SW480 (cell line): ENCODE data around the gene CD209.
"Not testable (repeated sequence)": the region's sequence is repeated elsewhere in the genome, so short reads cannot be mapped to it uniquely, and the experiment has no call there.

Experiments
- DNase-seq: peaks from one replicate; pipeline ENCODE4 v3.0.0-alpha.2; 2016; ENCODE audit warnings: low spot score

Gene CD209

DNA sequence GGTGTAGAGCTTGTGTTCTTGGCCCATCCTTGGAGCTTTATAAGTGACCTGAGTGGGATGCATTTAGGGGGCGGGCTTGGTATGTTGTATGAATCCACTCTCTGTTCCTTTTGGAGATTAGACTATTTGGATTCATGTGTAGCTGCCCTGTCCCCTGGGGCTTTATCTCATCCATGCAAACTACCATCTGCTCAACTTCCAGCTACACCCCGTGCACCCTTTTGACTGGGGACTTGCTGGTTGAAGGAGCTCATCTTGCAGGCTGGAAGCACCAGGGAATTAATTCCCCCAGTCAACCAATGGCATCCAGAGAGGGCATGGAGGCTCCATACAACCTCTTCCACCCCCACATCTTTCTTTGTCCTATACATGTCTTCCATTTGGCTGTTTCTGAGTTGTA is 21.8 kb upstream of the CD209 start:
- DNase-seq: no peak

- no peak for DNase-seq
These were observed 20.2 kb upstream of the CD209 start for GRCh38 chr19:7767487-7767886.

- no peak for DNase-seq
These were observed 19.2 kb upstream of the CD209 start for GRCh38 chr19:7766535-7766934.

DNA sequence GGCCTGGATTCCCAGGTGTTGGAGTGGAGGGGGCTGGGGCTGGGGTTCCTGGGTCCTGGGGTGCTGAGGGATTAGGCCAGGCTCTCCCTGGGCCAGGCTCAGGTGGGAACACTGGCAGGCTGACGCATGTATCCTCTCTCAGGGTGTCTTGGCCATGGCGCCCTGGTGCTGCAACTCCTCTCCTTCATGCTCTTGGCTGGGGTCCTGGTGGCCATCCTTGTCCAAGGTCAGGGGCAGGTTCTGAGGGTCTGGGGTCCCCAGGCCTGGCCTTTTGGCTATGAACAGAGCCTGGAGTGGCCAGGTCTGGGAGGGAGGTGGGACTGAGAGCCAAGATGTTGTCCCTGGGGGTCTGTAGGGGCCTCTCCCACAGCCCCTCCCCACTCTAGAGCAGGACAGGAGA is 17.7 kb upstream of the CD209 start:
- not testable (repeated sequence) for DNase-seq

DNA sequence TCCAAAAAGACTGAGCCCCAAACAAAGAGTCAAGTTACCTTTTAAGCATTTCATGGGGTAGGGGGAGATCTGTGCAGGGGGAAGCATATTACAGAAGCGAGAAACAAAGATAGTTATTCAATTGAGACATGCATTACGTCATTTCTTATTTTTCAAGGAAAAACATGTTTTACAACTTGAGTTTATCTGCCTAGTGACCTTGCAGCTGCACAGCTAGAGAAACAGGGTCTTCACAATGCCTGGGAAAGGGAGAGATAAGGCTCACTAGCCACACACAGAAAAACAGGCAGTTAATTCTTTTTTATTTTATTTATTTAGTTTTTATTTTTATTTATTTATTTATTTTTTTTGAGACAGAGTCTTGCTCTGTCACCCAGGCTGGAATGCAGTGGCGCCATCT is 16.8 kb upstream of the CD209 start:
- not testable (repeated sequence) for DNase-seq

DNA sequence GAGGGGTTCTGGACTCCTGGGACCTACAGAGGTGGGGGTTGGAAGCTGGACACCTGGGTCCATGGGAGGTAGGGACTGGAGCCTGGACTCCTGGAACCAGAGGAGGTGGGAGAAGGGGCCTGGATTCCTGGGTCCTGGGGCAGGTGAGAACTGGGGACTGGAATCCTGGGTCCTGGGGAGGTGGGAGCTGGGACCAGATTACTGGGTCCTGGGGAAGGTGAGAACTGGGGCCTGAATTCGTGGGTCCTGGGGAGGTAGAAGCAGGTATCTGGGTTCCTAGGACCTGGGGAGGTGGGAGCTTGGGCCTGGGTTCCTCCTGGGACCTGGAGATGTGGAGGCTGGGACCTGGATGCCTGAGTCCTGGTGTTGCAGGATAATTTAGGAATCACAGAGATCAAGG is 16.4 kb upstream of the CD209 start:
- no peak for DNase-seq

DNA sequence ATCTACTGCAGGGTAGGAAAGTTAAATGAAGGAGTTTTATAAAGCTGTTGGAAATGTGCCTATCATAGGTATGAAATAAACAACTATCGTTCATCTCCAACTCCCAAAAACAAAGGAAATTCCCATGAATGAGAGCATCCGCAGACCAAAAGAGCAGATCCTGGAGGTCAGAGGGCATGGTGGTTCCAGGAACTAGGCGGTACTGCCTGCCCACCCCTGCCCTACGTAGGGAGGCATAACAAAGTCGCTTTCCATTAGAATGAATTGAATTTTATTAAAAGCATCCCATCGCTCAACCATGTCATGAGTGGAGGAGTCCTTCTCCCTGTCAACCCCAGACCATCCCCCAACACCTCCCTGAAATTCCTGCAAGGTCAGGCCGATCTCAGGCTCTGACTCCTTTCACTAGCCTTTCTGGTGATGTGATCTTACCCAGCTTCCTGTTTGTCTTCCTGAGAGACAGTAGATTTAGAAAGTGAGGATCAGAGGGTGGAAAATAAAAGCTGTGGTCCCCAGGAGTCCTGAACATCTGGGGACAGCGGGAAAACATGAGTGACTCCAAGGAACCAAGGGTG is 15.5 kb upstream of the CD209 start, which contains the start of gene CLEC4M:
Gene CLEC4M (plus strand): TSS at position 525 of the 575 bp plus-strand sequence. CDS start 24 bp downstream, at position 549.
- no peak for DNase-seq

GRCh38 chr19:7759156-7759555 is 11.8 kb upstream of the CD209 start:
- DNase-seq: no peak

- DNase-seq: no peak
These were observed 10.0 kb upstream of the CD209 start for GRCh38 chr19:7757358-7757757.

- DNase-seq: no peak
These were observed 8.9 kb upstream of the CD209 start for GRCh38 chr19:7756258-7756657.

GRCh38 chr19:7751157-7751783 is 3.9 kb upstream of the CD209 start:
- peak; percentile 17 for DNase-seq

DNA sequence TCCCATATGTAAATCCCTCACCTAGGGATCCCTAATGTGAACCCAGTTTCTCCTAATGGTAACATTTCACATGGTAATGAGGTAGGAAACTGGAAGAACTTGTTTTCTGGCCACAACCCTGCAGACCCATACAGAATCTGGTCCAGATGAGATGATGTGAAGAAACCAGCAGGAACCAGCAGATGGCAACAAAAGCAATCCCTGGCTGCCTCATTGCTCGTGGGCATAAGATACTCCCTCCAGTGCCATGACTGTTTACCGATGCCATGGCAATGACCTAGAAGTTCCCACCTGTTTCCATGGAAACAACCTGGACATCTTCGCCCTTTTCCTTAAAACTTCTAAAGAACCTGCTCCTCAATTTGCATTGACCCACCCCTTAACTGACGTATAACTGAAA is 1.4 kb upstream of the CD209 start:
- DNase-seq: peak; percentile 28

DNA sequence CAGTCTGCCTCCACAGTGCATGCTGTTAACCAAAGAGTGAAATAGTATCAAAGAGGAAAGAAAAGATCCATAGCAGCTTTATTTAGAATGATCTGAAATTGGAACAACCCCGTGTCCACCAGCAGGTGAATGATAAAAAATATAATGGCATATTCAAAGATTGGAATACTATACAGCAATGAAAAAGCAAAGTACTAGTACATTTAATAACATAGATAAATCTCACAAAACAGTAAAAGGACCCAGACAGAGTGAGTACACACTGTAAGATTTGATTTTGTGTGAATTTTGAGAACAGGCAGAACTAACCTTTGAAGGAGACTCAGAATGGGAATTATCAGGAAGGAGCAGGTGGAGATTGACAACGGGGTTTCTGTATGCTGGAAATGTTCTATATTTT is 837 bp upstream of the CD209 start:
- DNase-seq: no peak

- not testable (repeated sequence) for DNase-seq
These were observed 1.0 kb downstream of the CD209 start for GRCh38 chr19:7746306-7746705.

GRCh38 chr19:7744871-7745650 is 2.3 kb downstream of the CD209 start:
- no peak for DNase-seq

- no peak for DNase-seq
These were observed 3.0 kb downstream of the CD209 start for GRCh38 chr19:7744199-7744786.

- no peak for DNase-seq
These were observed 3.9 kb downstream of the CD209 start for GRCh38 chr19:7743425-7743841.

- no peak for DNase-seq
These were observed 4.3 kb downstream of the CD209 start for GRCh38 chr19:7742991-7743390.

GRCh38 chr19:7742575-7742974 is 4.8 kb downstream of the CD209 start:
- no peak for DNase-seq

- no peak for DNase-seq
These were observed 6.7 kb downstream of the CD209 start for GRCh38 chr19:7740682-7741054.

DNA sequence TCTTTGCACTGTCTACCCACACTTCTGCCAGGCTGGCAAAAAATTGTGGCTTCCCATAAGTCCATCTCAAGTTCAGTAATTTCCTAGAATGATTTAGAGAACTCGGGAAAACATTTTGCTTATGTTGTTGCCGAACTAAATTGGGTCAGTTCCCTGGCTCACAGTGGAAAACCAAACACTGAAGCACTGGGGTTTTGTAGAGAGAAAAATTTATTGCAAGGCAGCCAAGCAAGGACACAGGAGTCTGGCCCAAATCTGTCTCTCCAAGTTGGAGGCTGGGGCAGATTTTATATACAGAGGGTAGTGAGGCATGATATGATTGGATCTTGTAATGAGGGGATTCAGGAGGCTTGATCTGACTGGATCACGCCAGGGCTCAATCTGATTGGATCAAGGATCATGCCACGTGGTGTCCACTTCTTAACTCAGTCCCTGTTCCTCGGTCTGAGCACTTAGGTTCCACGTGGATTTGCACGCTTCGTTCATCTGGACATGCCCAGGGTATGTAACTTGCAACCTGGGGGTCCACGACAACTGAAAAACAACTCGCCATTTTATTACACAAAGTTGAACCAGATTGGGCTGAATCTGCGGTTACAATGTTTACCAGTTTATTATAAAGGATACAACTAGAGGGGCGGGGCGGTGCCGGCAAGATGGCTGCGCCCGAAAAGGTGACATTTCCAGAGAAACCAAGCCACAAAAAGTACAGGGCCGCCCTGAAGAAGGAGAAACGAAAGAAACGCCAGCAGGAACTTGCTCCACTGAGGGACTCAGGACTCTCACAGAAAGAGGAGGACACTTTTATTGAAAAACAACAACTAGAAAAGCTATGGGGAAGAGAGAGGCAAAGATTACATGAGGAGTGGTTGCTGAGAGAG is 7.3 kb downstream of the CD209 start:
- DNase-seq: no peak

GRCh38 chr19:7739211-7739755 is 8.1 kb downstream of the CD209 start:
- DNase-seq: no peak
